Stimulated activated CD8-positive, alpha-beta memory T cell treated with anti-CD3 and anti-CD28 coated beads, Interleukin-15, amount 100 ng/mL, for 48 hours (primary cell): ENCODE measurements around the gene HERPUD2.
"Not testable (repeated sequence)": the region's sequence is repeated elsewhere in the genome, so short reads cannot be mapped to it uniquely, and the experiment has no call there.

Source experiments
- DNase-seq, 2 donors: peaks; one replicate each; pipeline ENCODE4 v3.0.0-alpha.2; 2020; ENCODE audit warnings: low read depth in 2 of 2

Gene HERPUD2

DNA sequence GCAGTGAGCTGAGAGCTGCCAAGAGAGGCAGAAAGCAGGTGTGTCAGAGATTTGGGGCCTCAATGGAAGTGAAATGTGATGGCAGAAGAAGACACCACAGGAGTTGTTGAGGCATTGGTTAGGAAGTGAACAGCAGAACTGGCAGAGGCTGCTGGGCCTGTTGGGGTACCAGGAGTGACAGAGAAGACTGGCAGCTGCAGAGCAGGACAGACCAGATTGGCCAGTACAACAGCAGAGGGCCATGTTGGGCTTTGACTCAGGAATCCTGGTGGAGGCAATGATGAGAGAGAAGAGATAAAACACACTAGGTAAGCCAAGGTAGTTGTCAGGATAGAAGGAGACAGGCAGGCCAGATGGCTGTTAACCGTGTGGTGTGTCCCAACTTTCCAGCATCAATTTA, 19.9 kb upstream of the HERPUD2 start:
- no peak for DNase-seq

DNA sequence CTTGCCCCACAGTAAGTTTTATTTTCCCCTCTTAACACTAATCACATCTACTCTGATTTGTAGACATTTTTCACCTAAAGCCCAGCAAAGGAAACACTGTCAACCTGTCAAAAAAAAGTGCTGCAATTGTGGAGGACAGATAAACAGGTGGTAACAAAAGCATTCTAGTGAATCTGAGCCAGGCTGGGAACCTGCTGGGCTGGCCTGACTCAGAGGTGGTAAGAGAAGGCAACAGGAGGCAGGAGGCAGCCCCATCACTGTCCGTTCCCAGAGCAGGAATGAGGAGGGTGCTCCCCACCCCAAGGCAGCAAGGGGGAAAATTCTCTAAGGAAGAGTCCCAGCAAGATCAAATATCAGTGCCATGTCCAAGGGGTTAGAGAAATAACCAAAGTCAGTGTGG, 19.5 kb upstream of the HERPUD2 start:
- no peak for DNase-seq

- DNase-seq = no peak
Measured at GRCh38 chr7:35712563-35713226, 17.8 kb upstream of the HERPUD2 start.

- DNase-seq = no peak
Measured at GRCh38 chr7:35707422-35707821, 12.5 kb upstream of the HERPUD2 start.

DNA sequence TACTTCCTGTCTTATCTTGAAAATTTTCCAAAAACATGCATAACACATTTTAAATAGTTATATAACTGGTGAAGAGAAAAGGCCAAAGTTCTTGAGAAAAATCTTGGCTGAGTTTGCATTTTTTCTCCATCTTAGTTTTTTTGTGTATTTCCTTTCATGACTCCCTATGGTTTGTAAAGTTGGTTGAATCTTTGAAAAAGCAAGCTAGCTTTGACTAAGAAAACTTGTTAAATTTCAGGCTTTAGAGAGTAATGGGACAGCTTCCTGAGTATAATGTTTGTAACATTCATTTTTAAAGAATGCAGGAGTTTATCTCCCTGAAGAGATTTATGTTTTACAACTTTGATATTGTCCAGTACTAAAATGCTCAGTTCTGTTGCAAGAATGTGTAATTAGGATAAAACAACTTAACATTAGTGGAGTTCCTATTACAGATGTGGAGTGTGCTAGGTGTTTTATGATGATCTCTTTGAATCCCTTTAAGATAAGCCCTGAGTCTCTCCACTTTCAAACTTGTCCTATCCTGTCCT, 11.1 kb upstream of the HERPUD2 start:
- DNase-seq = no peak

- no peak for DNase-seq
Measured at GRCh38 chr7:35704261-35704660, 9.3 kb upstream of the HERPUD2 start.

GRCh38 chr7:35702541-35702940, 7.6 kb upstream of the HERPUD2 start:
- DNase-seq = no peak

GRCh38 chr7:35701287-35701900, 6.5 kb upstream of the HERPUD2 start:
- no peak for DNase-seq

DNA sequence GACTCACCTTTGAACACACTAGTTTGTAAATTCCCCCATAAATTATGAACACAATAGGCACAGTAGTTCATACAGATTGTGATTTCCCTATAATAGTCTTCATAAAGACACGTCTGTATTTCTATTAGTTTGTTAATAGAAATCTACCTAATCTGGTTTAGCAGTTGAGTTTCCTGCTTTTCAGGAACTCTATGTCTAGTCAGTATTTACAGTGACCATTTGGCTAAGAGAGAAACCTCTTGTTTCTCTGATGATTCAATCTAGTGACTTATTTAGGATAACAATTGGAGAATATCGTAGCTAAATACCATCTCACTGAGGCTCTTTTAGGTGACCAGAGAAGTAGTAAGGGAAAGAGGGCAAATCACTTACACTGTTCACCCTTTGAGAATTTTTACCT, 5.9 kb upstream of the HERPUD2 start:
- DNase-seq = no peak

GRCh38 chr7:35700333-35700732, 5.4 kb upstream of the HERPUD2 start:
- DNase-seq = no peak

DNA sequence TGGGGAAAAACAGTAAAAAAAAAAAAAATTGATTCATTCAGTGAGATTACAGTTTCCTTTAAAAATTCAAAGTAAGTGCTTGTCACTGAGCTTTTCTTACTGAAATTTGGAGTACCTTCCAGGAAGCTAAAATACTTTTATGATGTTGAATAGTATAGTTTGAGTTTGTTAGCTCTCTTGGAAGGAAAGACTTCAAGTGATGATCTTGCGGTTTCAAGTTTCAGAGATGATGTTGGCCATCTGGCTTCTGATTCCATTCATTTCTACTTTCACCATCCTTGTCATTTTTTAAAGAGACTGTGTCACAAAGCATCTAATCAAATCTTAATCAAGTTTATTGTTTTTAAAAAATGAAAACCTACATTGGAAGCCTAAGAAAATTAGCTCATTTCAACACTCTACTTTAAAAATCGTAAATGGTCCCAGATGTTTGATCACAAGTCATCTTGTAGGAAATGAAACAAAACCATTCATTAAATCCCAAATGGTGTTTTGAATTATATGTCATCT, 4.9 kb upstream of the HERPUD2 start:
- no peak for DNase-seq

DNA sequence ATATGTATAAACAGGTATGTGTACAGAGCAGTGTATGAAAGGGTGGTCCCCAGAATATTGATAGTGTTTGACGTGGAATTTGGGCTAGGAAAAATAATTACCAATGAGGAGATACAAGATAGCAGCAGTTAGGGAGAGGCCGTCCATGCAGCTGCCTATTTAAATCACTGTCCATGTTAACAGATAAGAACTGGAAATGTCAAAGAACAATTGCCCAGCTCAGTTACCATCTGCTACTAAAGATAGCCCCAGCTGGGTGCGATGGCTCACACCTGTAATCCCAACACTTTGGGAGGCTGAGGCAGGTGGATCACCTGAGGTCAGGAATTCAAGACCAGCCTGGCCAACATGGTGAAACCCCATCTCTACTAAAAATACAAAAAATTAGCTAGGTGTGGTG, 3.4 kb upstream of the HERPUD2 start:
- not testable (repeated sequence) for DNase-seq

- DNase-seq = no peak
Measured at GRCh38 chr7:35697414-35698175, 2.7 kb upstream of the HERPUD2 start.

DNA sequence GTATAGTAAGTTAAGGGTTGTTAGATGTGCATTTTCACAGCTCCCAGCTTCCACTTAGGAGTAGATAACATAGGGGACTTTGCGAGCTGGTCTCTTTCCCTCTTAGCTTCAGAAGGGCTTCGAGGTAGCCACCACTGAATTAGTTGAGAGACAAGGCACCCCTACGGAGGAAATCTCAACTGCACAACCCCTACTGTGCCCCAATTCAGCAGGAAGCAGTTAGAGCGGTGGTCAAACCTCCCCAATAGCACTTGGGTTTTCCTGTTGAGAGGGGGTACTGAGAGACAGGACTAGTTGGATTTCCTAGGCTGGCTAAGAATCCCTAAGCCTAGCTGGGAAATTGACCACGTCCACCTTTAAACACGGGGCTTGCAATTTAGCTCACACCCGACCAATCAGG, 1.1 kb upstream of the HERPUD2 start:
- DNase-seq = no peak

GRCh38 chr7:35695473-35695850, 527 bp upstream of the HERPUD2 start:
- no peak for DNase-seq

DNA sequence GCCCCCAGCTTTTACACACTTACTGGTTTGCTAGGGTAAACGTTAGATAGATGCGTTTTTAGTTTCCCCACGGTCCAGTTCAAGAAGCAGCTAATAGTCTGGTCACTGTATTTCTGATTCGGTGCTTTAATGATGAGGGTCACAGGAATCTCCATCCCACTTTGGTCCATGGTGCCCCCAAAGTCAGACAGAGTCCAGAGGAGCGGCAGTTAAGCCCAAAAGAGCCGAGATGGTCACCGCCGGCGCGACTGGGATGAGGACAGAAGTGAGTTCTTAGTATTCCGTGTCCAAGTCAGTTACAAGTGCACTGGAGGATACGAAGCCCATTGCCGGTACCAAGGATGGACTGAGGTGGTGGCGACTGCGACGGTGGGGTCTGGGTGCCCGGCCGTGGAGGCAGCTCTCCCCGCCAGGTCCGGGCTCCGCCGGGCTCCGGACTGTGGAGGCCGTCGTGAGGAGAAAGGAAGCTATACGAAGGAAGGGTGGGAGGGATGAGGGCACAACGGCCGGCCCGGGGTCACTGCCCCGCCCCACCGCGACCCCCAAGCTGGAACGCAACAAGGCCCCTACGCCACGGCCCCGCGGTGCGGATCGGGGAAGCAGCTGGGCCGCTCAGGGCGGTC, 663 bp downstream of the HERPUD2 start:
- no peak for DNase-seq

GRCh38 chr7:35691827-35692307, 3.1 kb downstream of the HERPUD2 start:
- no peak for DNase-seq

DNA sequence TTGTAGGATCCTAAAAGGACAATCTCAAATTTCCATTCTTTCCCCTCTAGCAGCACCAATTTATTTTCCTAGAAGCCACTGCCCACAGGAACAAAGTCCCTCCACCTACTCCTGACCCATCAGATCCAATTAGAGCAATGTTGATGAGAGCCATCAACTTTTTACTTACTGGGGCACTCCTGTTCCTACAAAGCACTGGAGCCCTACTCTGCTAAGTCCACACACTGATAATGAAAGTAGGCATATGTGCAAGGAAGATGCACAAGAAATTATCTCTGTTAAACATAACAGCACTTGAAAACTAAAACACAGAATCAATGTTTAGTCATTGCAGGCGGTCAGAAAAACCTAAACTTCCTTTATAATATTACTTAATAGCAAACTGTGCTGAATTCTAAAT, 3.6 kb downstream of the HERPUD2 start:
- no peak for DNase-seq

DNA sequence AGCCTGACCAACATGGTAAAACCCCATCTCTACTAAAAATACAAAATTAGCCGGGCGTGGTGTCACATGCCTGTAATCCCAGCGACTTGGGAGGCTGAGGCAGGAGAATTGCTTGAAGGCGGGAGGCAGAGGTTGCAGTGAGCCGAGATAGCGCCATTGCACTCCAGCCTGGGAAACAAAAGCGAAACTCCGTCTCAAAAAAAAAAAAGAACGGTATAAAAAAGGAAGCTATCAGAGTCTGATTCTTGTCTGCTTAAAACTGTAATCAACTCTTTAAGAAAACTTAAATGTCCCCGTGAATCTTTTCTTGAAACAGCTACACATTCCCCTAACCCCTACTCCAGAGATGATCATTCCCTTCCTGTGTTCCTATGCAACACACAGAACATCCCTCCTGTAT, 4.3 kb downstream of the HERPUD2 start:
- DNase-seq = not testable (repeated sequence)

DNA sequence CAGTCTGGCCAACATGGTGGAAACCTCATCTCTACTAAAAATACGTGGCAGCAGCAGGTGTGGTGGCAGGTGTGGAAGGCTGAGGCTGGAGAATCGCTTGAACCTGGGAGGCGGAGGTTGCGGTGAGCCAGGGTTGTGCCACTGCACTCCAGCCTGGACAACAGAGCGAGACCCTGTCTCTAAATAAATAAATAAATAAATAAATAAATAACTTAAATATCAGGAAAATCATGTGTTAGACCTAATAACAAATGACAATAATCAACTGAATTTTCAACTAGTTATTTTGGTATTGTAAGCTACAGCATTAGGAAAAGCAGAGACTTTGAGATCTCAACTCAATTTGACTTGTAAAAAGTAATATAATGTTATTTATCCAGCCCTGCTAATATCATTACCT, 9.2 kb downstream of the HERPUD2 start:
- DNase-seq = no peak

DNA sequence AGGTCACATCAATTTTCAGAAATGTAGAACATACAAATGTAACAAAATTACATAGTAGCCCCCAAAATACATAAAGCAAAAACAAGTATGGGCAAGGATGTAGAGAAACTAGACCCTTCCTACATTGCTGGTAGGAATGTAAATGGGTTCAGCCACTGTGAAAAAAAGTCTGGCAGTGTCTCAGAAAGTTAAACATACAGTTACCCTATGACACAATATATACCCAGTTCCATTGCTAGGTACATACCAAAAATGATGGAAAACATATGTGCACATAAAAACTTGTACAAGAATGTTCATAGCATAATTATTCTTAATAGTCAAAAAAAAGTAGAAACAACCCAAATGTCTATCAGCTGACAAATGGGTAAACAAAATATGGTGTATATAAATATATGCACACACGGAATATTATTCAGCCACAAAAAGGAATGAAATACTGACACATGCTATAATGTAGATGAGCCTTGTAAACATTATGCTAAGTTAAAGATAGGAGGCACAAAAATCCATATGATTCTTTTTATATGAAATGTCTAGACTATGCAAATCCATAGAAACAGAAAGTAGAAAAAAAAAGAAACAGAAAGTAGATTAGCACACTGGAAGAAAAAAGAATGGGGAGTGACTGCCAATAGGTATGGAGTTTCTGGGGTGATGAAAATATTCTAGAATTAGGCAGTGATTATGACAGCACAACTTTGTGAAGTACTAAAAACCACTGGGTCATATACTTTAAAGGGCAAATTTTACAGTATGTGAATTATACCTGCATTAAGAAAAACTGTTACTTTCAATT, 13.5 kb downstream of the HERPUD2 start:
- DNase-seq = no peak
